Calu3 (cell line): ENCODE measurements around the gene NLRP6. TPM values are rescaled to one million over a fixed set of nuclear protein-coding genes. Genes with fewer than 3 reads are reported as not detected.

Experiments
- BruUV-seq: library from RNA; stranded (reverse); fragments of 400-500 nt; replicated peaks from 2 replicates; lab custom pipeline; 2021; lab: Mats Ljungman, UMichigan
- CTCF ChIA-PET: fragments of 300-600 bp; sonication (Branson Sonifier 250); formaldehyde crosslinking; loops from one replicate; lab custom pipeline; 2022; ENCODE audit warnings: antibody characterized with exemption; lab: Charles Lee
- DNase-seq: peaks from one replicate; pipeline ENCODE4 v3.0.0; 2022
- H3K27ac Mint-ChIP-seq: one replicate; pipeline ENCODE4 v1.8.0; 2022; ENCODE audit warnings: mixed read lengths; ENCODE audit not compliant: unreplicated experiment
- H3K27me3 Mint-ChIP-seq: one replicate; pipeline ENCODE4 v1.8.0; 2022; ENCODE audit warnings: mixed read lengths; ENCODE audit not compliant: unreplicated experiment
- H3K36me3 Mint-ChIP-seq: one replicate; pipeline ENCODE4 v1.8.0; 2022; ENCODE audit warnings: mild to moderate bottlenecking, moderate library complexity, mixed read lengths; ENCODE audit not compliant: insufficient read depth, unreplicated experiment
- H3K4me1 Mint-ChIP-seq: one replicate; pipeline ENCODE4 v1.8.0; 2022; ENCODE audit warnings: mild to moderate bottlenecking, low read depth, mixed read lengths; ENCODE audit not compliant: unreplicated experiment
- H3K4me3 Mint-ChIP-seq: one replicate; pipeline ENCODE4 v1.8.0; 2022; ENCODE audit warnings: mild to moderate bottlenecking, low read depth, moderate library complexity, mixed read lengths; ENCODE audit not compliant: unreplicated experiment
- H3K9me3 Mint-ChIP-seq: one replicate; pipeline ENCODE4 v1.8.0; 2022; ENCODE audit warnings: low read depth, mixed read lengths; ENCODE audit not compliant: unreplicated experiment
- CTCF ChIP-seq: fragments of 200-600 bp; IDR thresholded peaks from one replicate; pipeline ENCODE4 v1.8.0; 2022; ENCODE audit warnings: antibody characterized with exemption; ENCODE audit not compliant: unreplicated experiment
- intact Hi-C: fragments of 100-400 bp; cut with micrococcal nuclease; formaldehyde crosslinking; loops from one replicate; pipeline ENCODE4 v1.10.0; 2022; ENCODE audit not compliant: unreplicated experiment
- total RNA-seq: library from RNA; stranded (reverse); gene quantifications from 2 replicates; pipeline ENCODE4 v1.2.3, GENCODE V29; 2022

Gene NLRP6
- total RNA-seq, 1 experiment from 2014 or later: not detected

GRCh38 chr11:293852-294661 is 15.8 kb downstream of the NLRP6 start:
- no peak overlapping the region for H3K27ac Mint-ChIP-seq
- H3K4me3 Mint-ChIP-seq: no peak overlapping the region
- H3K36me3 Mint-ChIP-seq: peaks cover 7% of the 10 kb centered on the region
- peaks cover 36% of the 10 kb centered on the region for H3K27me3 Mint-ChIP-seq
- no peak for DNase-seq
- intact Hi-C loops: no loop called here
- no peaks in the 10 kb centered on the region for H3K4me1 Mint-ChIP-seq
- no peaks in the 10 kb centered on the region for H3K9me3 Mint-ChIP-seq
- BruUV-seq: no TSS peak
- CTCF ChIA-PET: no interaction called here
- TF ChIP-seq CTCF: no peak

GRCh38 chr11:294780-295179 is 16.6 kb downstream of the NLRP6 start:
- Mint-ChIP-seq H3K36me3 (peaks cover 6% of the 10 kb centered on the region), H3K9me3 (no peaks in the 10 kb centered on the region), H3K4me3 (no peak overlapping the region), H3K27ac (no peak overlapping the region), H3K4me1 (no peaks in the 10 kb centered on the region), H3K27me3 (peaks cover 37% of the 10 kb centered on the region)
- no peak for TF ChIP-seq CTCF
- no TSS peak for BruUV-seq
- CTCF ChIA-PET: no interaction called here
- no peak for DNase-seq
- intact Hi-C loops: no loop called here

GRCh38 chr11:295351-296170 is 17.4 kb downstream of the NLRP6 start:
- H3K27me3 Mint-ChIP-seq: peaks cover 45% of the 10 kb centered on the region
- H3K4me3 Mint-ChIP-seq: no peak overlapping the region
- no peaks in the 10 kb centered on the region for H3K36me3 Mint-ChIP-seq
- no peak overlapping the region for H3K27ac Mint-ChIP-seq
- no peaks in the 10 kb centered on the region for H3K9me3 Mint-ChIP-seq
- TF ChIP-seq CTCF: no peak
- peaks cover 5% of the 10 kb centered on the region for H3K4me1 Mint-ChIP-seq
- BruUV-seq: no TSS peak
- no peak for DNase-seq
- intact Hi-C loops: no loop called here
- CTCF ChIA-PET: no interaction called here

GRCh38 chr11:296171-297050 is 18.2 kb downstream of the NLRP6 start:
- BruUV-seq: no TSS peak
- H3K4me1 Mint-ChIP-seq: peaks cover 13% of the 10 kb centered on the region
- H3K9me3 Mint-ChIP-seq: no peaks in the 10 kb centered on the region
- TF ChIP-seq CTCF: no peak
- CTCF ChIA-PET: no interaction called here
- H3K4me3 Mint-ChIP-seq: no peak overlapping the region
- intact Hi-C loops: no loop called here
- no peak overlapping the region for H3K27ac Mint-ChIP-seq
- H3K27me3 Mint-ChIP-seq: peaks cover 54% of the 10 kb centered on the region
- no peak for DNase-seq
- H3K36me3 Mint-ChIP-seq: no peaks in the 10 kb centered on the region
